GM12878 (cell line): ENCODE measurements around the gene COL13A1. TPM values are rescaled to one million over a fixed set of nuclear protein-coding genes. Genes with fewer than 3 reads are reported as not detected.

Experiments
- ATAC-seq: fragments of 200-7000 bp; cut with Tn5 transposase; 3 replicates; pipeline ENCODE4 v1.9.1; 2020; ENCODE audit warnings: mild to moderate bottlenecking, moderate library complexity
- BruUV-seq: library from RNA; stranded (reverse); fragments of 400-500 nt; replicated peaks from 2 replicates; lab custom pipeline; 2021; lab: Mats Ljungman, UMichigan
- CTCF ChIA-PET: fragments of 300-600 bp; sonication (Branson Sonifier 250); formaldehyde crosslinking; extraction: SDS; loops from one replicate; lab custom pipeline; 2021; ENCODE audit warnings: inconsistent platforms; lab: Yijun Ruan, JAX
- POLR2A ChIA-PET: fragments of 350-600 bp; formaldehyde crosslinking; extraction: SDS; loops from one replicate; lab custom pipeline; 2021; ENCODE audit warnings: inconsistent platforms; lab: Charles Lee
- RAD21 ChIA-PET: fragments of 300-600 bp; sonication (Branson Sonifier 250); formaldehyde crosslinking; loops from one replicate; lab custom pipeline; 2023; ENCODE audit warnings: antibody characterized with exemption; ENCODE audit not compliant: unreplicated experiment; lab: Charles Lee
- SMC1A ChIA-PET: fragments of 300-600 bp; sonication (Branson Sonifier 250); formaldehyde crosslinking; loops from one replicate; lab custom pipeline; 2023; ENCODE audit not compliant: unreplicated experiment, uncharacterized antibody; lab: Charles Lee
- DNase-seq: peaks from one replicate; pipeline ENCODE4 v3.0.0-alpha.2; 2011; ENCODE audit warnings: low read depth, low spot score
- FAIRE-seq: peaks from 3 replicates; lab custom pipeline; 2011; peaks lifted over from hg19 to GRCh38; lab: Jason Lieb, UNC
- H2AFZ ChIP-seq: 2 replicates; pipeline ENCODE4 v1.6.0; 2011; ENCODE audit warnings: low read depth, low read length, control low read depth; ENCODE audit not compliant: control insufficient read depth
- H3K27ac ChIP-seq: 2 replicates; pipeline ENCODE4 v1.5.1; 2011; ENCODE audit warnings: control low read depth; ENCODE audit not compliant: control insufficient read depth, insufficient read depth
- H3K27me3 ChIP-seq, 2 experiments: replicated peaks in 1 of 2; 2 replicates each; pipeline versions ENCODE4 v1.6.0 to v1.6.1; 2011; ENCODE audit warnings: low read length in 1 of 2; ENCODE audit not compliant: control insufficient read depth in 2 of 2, insufficient read depth in 2 of 2
- H3K36me3 ChIP-seq, 2 experiments: 2 replicates each; pipeline ENCODE4 v1.5.1; 2011; ENCODE audit warnings: low read length in 1 of 2; ENCODE audit not compliant: control insufficient read depth in 2 of 2, insufficient read depth in 2 of 2
- H3K4me1 ChIP-seq: 2 replicates; pipeline ENCODE4 v1.6.1; 2011; ENCODE audit warnings: mild to moderate bottlenecking, low read length, moderate library complexity, mixed read lengths; ENCODE audit not compliant: control insufficient read depth, insufficient read depth
- H3K4me2 ChIP-seq: 2 replicates; pipeline ENCODE4 v1.6.0; 2011; ENCODE audit warnings: control low read depth; ENCODE audit not compliant: control insufficient read depth, insufficient read depth
- H3K4me3 ChIP-seq: fragments of 200-600 bp; sonication (generic); 2 replicates; pipeline ENCODE4 v1.5.1; 2016
- H3K79me2 ChIP-seq: 2 replicates; pipeline ENCODE4 v1.6.0; 2011; ENCODE audit warnings: low read length; ENCODE audit not compliant: control insufficient read depth, insufficient read depth
- H3K9ac ChIP-seq: 2 replicates; pipeline ENCODE4 v1.8.0; 2011; ENCODE audit warnings: low read length, control low read depth, mixed read lengths; ENCODE audit not compliant: control insufficient read depth, insufficient read depth
- H3K9me3 ChIP-seq: replicated peaks from 3 replicates; pipeline ENCODE4 v1.5.1; 2011; ENCODE audit warnings: mild to moderate bottlenecking, low read length; ENCODE audit not compliant: control insufficient read depth, insufficient read depth
- H4K20me1 ChIP-seq: 2 replicates; pipeline ENCODE4 v1.6.0; 2011; ENCODE audit not compliant: control insufficient read depth, insufficient read depth
- CBFB ChIP-seq: IDR thresholded peaks from 2 replicates; pipeline ENCODE4 v1.6.1; 2016; ENCODE audit warnings: antibody characterized with exemption, low read depth
- E2F8 ChIP-seq: fragments of 450-650 bp; IDR thresholded peaks from 2 replicates; pipeline ENCODE4 v1.6.1; 2018; ENCODE audit warnings: mild to moderate bottlenecking, low read depth, moderate library complexity; ENCODE audit not compliant: partially characterized antibody
- EP300 ChIP-seq, 2 experiments: fragments of 150-350 bp in 1 of 2; IDR thresholded peaks; 2 replicates each; pipeline ENCODE4 v1.6.1; 2011 to 2012; ENCODE audit warnings: low read depth in 2 of 2, low read length in 2 of 2, borderline replicate concordance in 1 of 2, improper control_type of control experiment in 1 of 2, inconsistent platforms in 1 of 2; ENCODE audit not compliant: control insufficient read depth in 1 of 2
- NR2F1 ChIP-seq: fragments of 450-650 bp; conservative IDR thresholded peaks from 2 replicates; pipeline ENCODE4 v1.6.1; 2017; ENCODE audit warnings: mild to moderate bottlenecking
- PAX5 ChIP-seq: IDR thresholded peaks from 2 replicates; pipeline ENCODE4 v1.6.1; 2011; ENCODE audit warnings: low read depth, low read length, borderline replicate concordance
- RAD51 ChIP-seq: fragments of 450-650 bp; IDR thresholded peaks from 2 replicates; pipeline ENCODE4 v1.6.1; 2016; ENCODE audit warnings: moderate library complexity, mild to moderate bottlenecking, inconsistent platforms
- REST ChIP-seq: IDR thresholded peaks from 2 replicates; pipeline ENCODE4 v1.6.1; 2012; ENCODE audit warnings: mild to moderate bottlenecking, low read depth, low read length
- SUZ12 ChIP-seq: fragments of 200-600 bp; sonication (generic); IDR thresholded peaks from one replicate; pipeline ENCODE4 v1.6.1; 2018; ENCODE audit warnings: antibody characterized with exemption, mild to moderate bottlenecking; ENCODE audit not compliant: unreplicated experiment
- WGBS: methylation state at CpG from one replicate; pipeline ENCODE4 v1.1.6; 2016; ENCODE audit warnings: low lambda C conversion rate; ENCODE audit not compliant: insufficient replicate concordance, insufficient coverage; ENCODE audit errors: missing lambda C conversion rate; 5-methylcytosine and 5-hydroxymethylcytosine counted together
- in situ Hi-C: fragments of 300-500 bp; cut with MboI; formaldehyde crosslinking; loops from 9 replicates; pipeline ENCODE4 v1.14.3; 2018; ENCODE audit warnings: mixed read lengths
- intact Hi-C: fragments of 100-400 bp; cut with micrococcal nuclease; formaldehyde crosslinking; loops from one replicate; pipeline ENCODE4 v1.14.2; 2022; ENCODE audit not compliant: unreplicated experiment
- polyA plus RNA-seq, 11 experiments: library from polyadenylated mRNA; depleted of rRNA in 4 of 11; unstranded in 6 of 11; stranded (reverse) in 5 of 11; fragments of >200 nt; fragmentation: Nextera tagmentation in 4 of 11; fragmentation: Illumina TruSeq in 1 of 11; extraction: Ambion mirVana in 4 of 11; extraction: Trizol in 1 of 11; gene quantifications; 1 replicate in 1 of 11; 2 replicates in 10 of 11; pipeline versions ENCODE4 v1.2.1 to v1.2.3, GENCODE V29; 2011 to 2016; ENCODE audit warnings: inconsistent platforms in 2 of 11, missing spikeins in 2 of 11, low read depth in 1 of 11
- total RNA-seq, 4 experiments: library from RNA; depleted of rRNA in 3 of 4; stranded (reverse); fragments of >200 nt in 3 of 4; fragmentation: Illumina TruSeq in 1 of 4; extraction: Trizol in 1 of 4; gene quantifications; 2 replicates each; pipeline versions ENCODE4 v1.2.1 to v1.2.3, GENCODE V29; 2013 to 2021

The COL13A1 gene
- total and polyA plus RNA-seq, 10 of the 15 experiments (the other 5 are each of a cell fraction or from before 2014, with no cell fraction given): 0.03 to 0.15 (median 0.05) TPM; not detected in 7

GRCh38 chr10:69908124-69908523, 106.4 kb downstream of the COL13A1 start:
- intact Hi-C loops (no loop called here), in situ Hi-C loops (no loop called here)
- H3K4me2 ChIP-seq: no peak overlapping the region
- no peak for FAIRE-seq
- 6% methylated on average over 6 of the region's 6 CpGs for WGBS
- no TSS peak for BruUV-seq
- peaks cover under 1 to 2% of the 10 kb centered on the region in 2 experiments; a peak in 3 of 4 replicates for H3K27me3 ChIP-seq
- H3K9ac ChIP-seq: no peak overlapping the region
- ChIA-PET CTCF (no interaction called here), POLR2A (no interaction called here), SMC1A (no interaction called here), RAD21 (interaction anchor here (0.7 kb wide), 1 partner anchor 46 kb away, joined by 3 read pairs; no protein-coding TSS in a partner anchor)
- no peaks in the 10 kb centered on the region for H3K79me2 ChIP-seq
- DNase-seq: no peak
- no peaks in the 10 kb centered on the region for H3K36me3 ChIP-seq
- H2AFZ ChIP-seq: no peak overlapping the region
- no peak for ATAC-seq
- no peak overlapping the region for H3K4me3 ChIP-seq
- H3K4me1 ChIP-seq: no peaks in the 10 kb centered on the region
- TF ChIP-seq E2F8 (no peak), PAX5 (no peak)
- H4K20me1 ChIP-seq: no peaks in the 10 kb centered on the region
- H3K9me3 ChIP-seq: no peaks in the 10 kb centered on the region
- H3K27ac ChIP-seq: no peak overlapping the region

- no peak overlapping the region for H3K4me2 ChIP-seq
- no peak overlapping the region for H3K27ac ChIP-seq
- no peaks in the 10 kb centered on the region for H3K36me3 ChIP-seq
- ChIA-PET RAD21 (no interaction called here), SMC1A (no interaction called here), POLR2A (no interaction called here), CTCF (interaction anchor here (1.2 to 1.4 kb wide), 3 partner anchors 10 to 41 kb away, joined by 3 read pairs; no protein-coding TSS in a partner anchor)
- no TSS peak for BruUV-seq
- no peaks in the 10 kb centered on the region for H3K4me1 ChIP-seq
- H3K79me2 ChIP-seq: no peaks in the 10 kb centered on the region
- H3K9ac ChIP-seq: no peak overlapping the region
- no peak overlapping the region for H3K4me3 ChIP-seq
- in situ Hi-C loops (no loop called here), intact Hi-C loops (loop anchor here (10.0 kb wide), 1 partner anchor 396 kb away; no protein-coding TSS in a partner anchor)
- WGBS: 21% methylated on average over 5 of the region's 5 CpGs
- ATAC-seq: no peak
- FAIRE-seq: no peak
- no peak overlapping the region for H2AFZ ChIP-seq
- DNase-seq: no peak
- H4K20me1 ChIP-seq: no peaks in the 10 kb centered on the region
- H3K9me3 ChIP-seq: no peaks in the 10 kb centered on the region
- peaks cover 2 to 3% of the 10 kb centered on the region in 2 experiments; a peak in 2 of 4 replicates for H3K27me3 ChIP-seq
- TF ChIP-seq CBFB: no peak
- no peak for TF ChIP-seq EP300 (IDR thresholded peaks at IDR 0.05; ENCODE audit: borderline replicate concordance in 1 of 2, control insufficient read depth in 1 of 2, low read depth in 2 of 2, low read length in 2 of 2)
- TF ChIP-seq SUZ12: no peak
- TF ChIP-seq REST: no peak
- TF ChIP-seq NR2F1: no peak
- TF ChIP-seq RAD51: no peak
Observed at GRCh38 chr10:69910561-69910960, 108.9 kb downstream of the COL13A1 start.
